B cell (primary cell): ENCODE data around the gene EHBP1L1. TPM values are rescaled to one million over a fixed set of nuclear protein-coding genes. Genes with fewer than 3 reads are reported as not detected.

Source experiments
- ATAC-seq: fragments of 200-7000 bp; cut with Tn5 transposase; one replicate; pipeline ENCODE4 v1.10.0; 2021; ENCODE audit warnings: low read depth, mild to moderate bottlenecking, moderate number of reproducible peaks, moderate library complexity
- CTCF ChIA-PET: fragments of 350-600 bp; sonication (Branson Sonifier 250); formaldehyde crosslinking; loops from one replicate; lab custom pipeline; 2021; ENCODE audit warnings: antibody characterized with exemption, inconsistent platforms; lab: Charles Lee
- POLR2A ChIA-PET: fragments of 350-600 bp; sonication (Branson Sonifier 250); formaldehyde crosslinking; loops from one replicate; lab custom pipeline; 2021; ENCODE audit warnings: antibody characterized with exemption; lab: Charles Lee
- DNase-seq: peaks from one replicate; pipeline ENCODE4 v3.0.0; 2013
- H2AFZ ChIP-seq: 2 replicates; pipeline ENCODE4 v1.6.1; 2012; ENCODE audit warnings: mild to moderate bottlenecking, low read depth, low read length; ENCODE audit not compliant: insufficient read depth, poor library complexity, severe bottlenecking
- H3K27ac ChIP-seq, 2 donors: 1 replicate in 1 of 2; 2 replicates in 1 of 2; pipeline ENCODE4 v1.5.1; 2012 to 2013; ENCODE audit warnings: low read length in 2 of 2, mild to moderate bottlenecking in 2 of 2, moderate library complexity in 1 of 2
- H3K27me3 ChIP-seq, 4 experiments: fragments of 200-600 bp in 1 of 4; sonication (generic) in 1 of 4; replicated peaks in 1 of 4; 1 replicate in 2 of 4; 2 replicates in 2 of 4; pipeline versions ENCODE4 v1.6.1 to v1.7.0; 2013 to 2016; ENCODE audit warnings: low read length in 3 of 4, mild to moderate bottlenecking in 2 of 4, mixed read lengths in 1 of 4, moderate library complexity in 1 of 4; ENCODE audit not compliant: insufficient read depth in 4 of 4, control insufficient read depth in 3 of 4; ENCODE audit errors: control extremely low read depth in 1 of 4
- H3K36me3 ChIP-seq, 2 experiments: replicated peaks in 1 of 2; 1 replicate in 1 of 2; 2 replicates in 1 of 2; pipeline versions ENCODE4 v1.6.1 to v1.7.1; 2013; ENCODE audit warnings: low read length in 1 of 2; ENCODE audit not compliant: insufficient read depth in 2 of 2, control insufficient read depth in 1 of 2; ENCODE audit errors: control extremely low read depth in 1 of 2, extremely low read depth in 1 of 2
- H3K4me1 ChIP-seq, 2 donors: fragments of 200-600 bp in 1 of 2; sonication (generic) in 1 of 2; 1 replicate in 1 of 2; 2 replicates in 1 of 2; pipeline versions ENCODE4 v1.5.1 to v1.6.1; 2013 to 2017; ENCODE audit warnings: low read length in 2 of 2; ENCODE audit not compliant: control insufficient read depth in 2 of 2, insufficient read depth in 2 of 2
- H3K4me2 ChIP-seq: replicated peaks from 2 replicates; pipeline ENCODE3; 2012; ENCODE audit warnings: mild to moderate bottlenecking, low read depth, low read length; ENCODE audit not compliant: poor library complexity, severe bottlenecking
- H3K4me3 ChIP-seq, 5 experiments: fragments of 200-600 bp in 1 of 5; sonication (generic) in 1 of 5; 1 replicate in 3 of 5; 2 replicates in 2 of 5; pipeline versions ENCODE4 v1.5.1 to v1.7.0; 2011 to 2016; ENCODE audit warnings: low read length in 4 of 5, mild to moderate bottlenecking in 4 of 5, low read depth in 2 of 5, control low read depth in 1 of 5, moderate library complexity in 1 of 5; ENCODE audit not compliant: insufficient read depth in 1 of 5; ENCODE audit errors: control extremely low read depth in 1 of 5, extremely low read depth in 1 of 5
- H3K79me2 ChIP-seq: fragments of 200-600 bp; sonication (generic); one replicate; pipeline ENCODE4 v1.6.0; 2016; ENCODE audit warnings: low read length; ENCODE audit not compliant: control insufficient read depth, insufficient read depth
- H3K9ac ChIP-seq: fragments of 200-600 bp; sonication (generic); 2 replicates; pipeline ENCODE4 v1.6.1; 2017; ENCODE audit warnings: mild to moderate bottlenecking, low read length, moderate library complexity
- H3K9me3 ChIP-seq, 3 donors: one replicate each; pipeline versions ENCODE4 v1.6.1 to v1.7.1; 2013; ENCODE audit warnings: low read length in 2 of 3; ENCODE audit not compliant: control insufficient read depth in 2 of 3, insufficient read depth in 1 of 3; ENCODE audit errors: control extremely low read depth in 1 of 3
- H4K20me1 ChIP-seq: 2 replicates; pipeline ENCODE4 v1.6.0; 2012; ENCODE audit warnings: mild to moderate bottlenecking, low read length; ENCODE audit not compliant: insufficient read depth, control insufficient read depth, poor library complexity, severe bottlenecking
- H3K27ac Mint-ChIP-seq: one replicate; pipeline ENCODE4 v1.8.0; 2021; ENCODE audit warnings: mixed read lengths
- H3K27me3 Mint-ChIP-seq: one replicate; pipeline ENCODE4 v1.8.0; 2021; ENCODE audit warnings: mixed read lengths
- H3K4me1 Mint-ChIP-seq: one replicate; pipeline ENCODE4 v1.8.0; 2021; ENCODE audit warnings: mixed read lengths
- H3K4me3 Mint-ChIP-seq: one replicate; pipeline ENCODE4 v1.8.0; 2021; ENCODE audit warnings: mixed read lengths
- H3K9me3 Mint-ChIP-seq: one replicate; pipeline ENCODE4 v1.8.0; 2022; ENCODE audit warnings: mixed read lengths; ENCODE audit not compliant: insufficient read depth
- EZH2 ChIP-seq: IDR thresholded peaks from 2 replicates; pipeline ENCODE4 v1.6.1; 2012; ENCODE audit warnings: borderline replicate concordance, low read depth, mild to moderate bottlenecking, moderate library complexity, low read length; ENCODE audit not compliant: insufficient read depth, poor library complexity, severe bottlenecking
- WGBS: methylation state at CpG from one replicate; pipeline ENCODE4 v1.1.5; 2013; ENCODE audit warnings: missing lambda C conversion rate; ENCODE audit not compliant: insufficient coverage; 5-methylcytosine and 5-hydroxymethylcytosine counted together
- intact Hi-C: fragments of 100-400 bp; cut with micrococcal nuclease; formaldehyde crosslinking; loops from one replicate; pipeline ENCODE4 v1.10.0; 2022
- polyA plus RNA-seq: library from polyadenylated mRNA; depleted of rRNA; stranded (reverse); fragments of >200 nt; gene quantifications from 2 replicates; pipeline ENCODE4 v1.2.3, GENCODE V29; 2012
- total RNA-seq, 2 donors: library from RNA; stranded (reverse); fragments of 120-200 nt in 1 of 2; gene quantifications; 1 replicate in 1 of 2; 2 replicates in 1 of 2; pipeline versions ENCODE4 v1.2.3 to v1.2.4, GENCODE V29; 2013 to 2022
- TF ChIP-seq, protein P1 (sequence below): fragments of 200-600 bp; IDR thresholded peaks from one replicate; pipeline ENCODE4 v1.8.0; 2022; ENCODE audit warnings: antibody characterized with exemption, mild to moderate bottlenecking

Gene EHBP1L1
- total and polyA plus RNA-seq, 2 donors (not counting 1 experiment from before 2014, with no cell fraction given), result 202 to 279 TPM

- peaks cover 57% of the 10 kb centered on the region for H4K20me1 ChIP-seq
- H3K36me3 ChIP-seq, result peaks cover 0 to 81% of the 10 kb centered on the region in 2 experiments
- TF ChIP-seq EZH2, result no peak
- TF ChIP-seq, protein P1, sequence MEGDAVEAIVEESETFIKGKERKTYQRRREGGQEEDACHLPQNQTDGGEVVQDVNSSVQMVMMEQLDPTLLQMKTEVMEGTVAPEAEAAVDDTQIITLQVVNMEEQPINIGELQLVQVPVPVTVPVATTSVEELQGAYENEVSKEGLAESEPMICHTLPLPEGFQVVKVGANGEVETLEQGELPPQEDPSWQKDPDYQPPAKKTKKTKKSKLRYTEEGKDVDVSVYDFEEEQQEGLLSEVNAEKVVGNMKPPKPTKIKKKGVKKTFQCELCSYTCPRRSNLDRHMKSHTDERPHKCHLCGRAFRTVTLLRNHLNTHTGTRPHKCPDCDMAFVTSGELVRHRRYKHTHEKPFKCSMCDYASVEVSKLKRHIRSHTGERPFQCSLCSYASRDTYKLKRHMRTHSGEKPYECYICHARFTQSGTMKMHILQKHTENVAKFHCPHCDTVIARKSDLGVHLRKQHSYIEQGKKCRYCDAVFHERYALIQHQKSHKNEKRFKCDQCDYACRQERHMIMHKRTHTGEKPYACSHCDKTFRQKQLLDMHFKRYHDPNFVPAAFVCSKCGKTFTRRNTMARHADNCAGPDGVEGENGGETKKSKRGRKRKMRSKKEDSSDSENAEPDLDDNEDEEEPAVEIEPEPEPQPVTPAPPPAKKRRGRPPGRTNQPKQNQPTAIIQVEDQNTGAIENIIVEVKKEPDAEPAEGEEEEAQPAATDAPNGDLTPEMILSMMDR, result no peak
- H3K9ac ChIP-seq, result no peak overlapping the region
- Mint-ChIP-seq H3K27ac (no peak overlapping the region), H3K4me1 (peaks cover 24% of the 10 kb centered on the region), H3K27me3 (no peaks in the 10 kb centered on the region), H3K9me3 (no peaks in the 10 kb centered on the region), H3K4me3 (no peak overlapping the region)
- 96% methylated on average over 11 of the region's 14 CpGs for WGBS
- no peak for DNase-seq
- H3K4me3 ChIP-seq, result no peak overlapping the region
- ATAC-seq, result no peak
- ChIA-PET CTCF (interaction anchor here (0.8 to 2.3 kb wide), 3 partner anchors 84 to 195 kb away, joined by 3 to 7 read pairs (median 3); partner anchors contain the start of gene KAT5), POLR2A (interaction anchor here (0.6 kb wide), 1 partner anchor 630 kb away, joined by 5 read pairs; no protein-coding TSS in a partner anchor)
- intact Hi-C loops, result no loop called here
- H3K4me1 ChIP-seq, result peaks cover 12 to 19% of the 10 kb centered on the region in 2 donors
- H3K27ac ChIP-seq, result no peak overlapping the region
- peaks cover 76% of the 10 kb centered on the region for H3K79me2 ChIP-seq
- no peaks in the 10 kb centered on the region for H3K9me3 ChIP-seq
- no peak overlapping the region for H2AFZ ChIP-seq
- H3K27me3 ChIP-seq, result no peaks in the 10 kb centered on the region
- no peak overlapping the region for H3K4me2 ChIP-seq
Observed at GRCh38 chr11:65621460-65621859, 45.6 kb downstream of the EHBP1L1 start.

GRCh38 chr11:65622011-65622410, 46.2 kb downstream of the EHBP1L1 start:
- Mint-ChIP-seq H3K27ac (no peak overlapping the region), H3K9me3 (no peaks in the 10 kb centered on the region), H3K4me3 (no peak overlapping the region), H3K27me3 (no peaks in the 10 kb centered on the region), H3K4me1 (peaks cover 21% of the 10 kb centered on the region)
- H3K27me3 ChIP-seq, result no peaks in the 10 kb centered on the region
- POLR2A ChIA-PET, result interaction anchor here (0.6 kb wide), 2 partner anchors 195 to 629 kb away, joined by 4 to 5 read pairs; no protein-coding TSS in a partner anchor
- TF ChIP-seq, protein P1, result no peak
- TF ChIP-seq EZH2, result no peak
- intact Hi-C loops, result no loop called here
- no peak overlapping the region for H3K4me2 ChIP-seq
- H3K9me3 ChIP-seq, result no peaks in the 10 kb centered on the region
- peaks cover 7 to 16% of the 10 kb centered on the region in 2 donors for H3K4me1 ChIP-seq
- CTCF ChIA-PET, result interaction anchor here (0.8 to 6.4 kb wide), 3 partner anchors 31 to 195 kb away, joined by 3 to 41 read pairs (median 3); no protein-coding TSS in a partner anchor
- H3K9ac ChIP-seq, result no peak overlapping the region
- DNase-seq (no peak), ATAC-seq (no peak)
- peaks cover 0 to 85% of the 10 kb centered on the region in 2 experiments for H3K36me3 ChIP-seq
- H3K79me2 ChIP-seq, result peaks cover 76% of the 10 kb centered on the region
- WGBS, result 96% methylated on average over 16 of the region's 16 CpGs
- H2AFZ ChIP-seq, result no peak overlapping the region
- H3K4me3 ChIP-seq, result no peak overlapping the region
- H3K27ac ChIP-seq, result no peak overlapping the region
- peaks cover 51% of the 10 kb centered on the region for H4K20me1 ChIP-seq
